ENCODE data around the gene USP54. TPM values are rescaled to one million over a fixed set of nuclear protein-coding genes. Genes with fewer than 3 reads are reported as not detected.

The USP54 gene
- total RNA-seq, 1 experiment from 2014 or later, result 32.8 TPM

DNA sequence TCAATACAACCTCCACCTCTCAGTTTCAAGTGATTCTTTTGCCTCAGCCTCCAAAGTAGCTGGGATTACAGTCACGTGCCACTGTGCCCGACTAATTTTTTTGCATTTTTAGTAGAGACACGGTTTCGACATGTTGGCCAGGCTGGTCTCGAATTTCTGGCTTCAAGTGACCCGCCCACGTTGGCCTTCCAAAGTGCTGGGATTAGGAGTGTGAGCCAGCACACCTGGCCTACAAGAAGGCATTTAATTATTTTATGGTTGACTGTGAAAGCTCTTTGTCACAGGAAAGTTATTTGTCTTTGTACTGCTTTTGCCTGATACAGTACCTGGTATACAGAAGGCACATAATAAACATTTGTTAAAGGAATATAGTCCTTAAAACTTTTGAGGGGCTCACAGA is 37.3 kb upstream of the USP54 start:
- no TSS peak for BruUV-seq (replicated peaks)
- no peaks in the 10 kb centered on the region for H3K27me3 ChIP-seq (ENCODE audit: control insufficient read depth, insufficient read depth, low read length)
- no peak for ATAC-seq
- intact Hi-C loops (cut with micrococcal nuclease; ENCODE audit: unreplicated experiment) (loop anchor here (5.0 kb wide), 1 partner anchor 101 kb away; no protein-coding TSS in a partner anchor), in situ Hi-C loops (cut with HindIII; ENCODE audit: low pct_unique_long_range_greater_than_20kb, low sequenced_read_pairs) (no loop called here)
- POLR2A ChIA-PET, result interaction anchor here (0.6 kb wide), 1 partner anchor 45 kb away, joined by 3 read pairs; no protein-coding TSS in a partner anchor
- H3K27ac ChIP-seq (ENCODE audit: low read length), result no peak overlapping the region
- no peak for DNase-seq (ENCODE audit: low read depth, low spot score)
- TF ChIP-seq SIN3A (IDR thresholded peaks at IDR 0.05; ENCODE audit: borderline replicate concordance, insufficient read depth, low read depth, low read length) (no peak), CTCF (IDR thresholded peaks at IDR 0.05) (no peak), REST (IDR thresholded peaks at IDR 0.05; ENCODE audit: insufficient read depth in 1 of 2, low read depth in 2 of 2, low read length in 1 of 2) (no peak), TCF7L2 (IDR thresholded peaks at IDR 0.05; ENCODE audit: low read depth, low read length) (no peak), POLR2AphosphoS5 (IDR thresholded peaks at IDR 0.05; ENCODE audit: low read depth, low read length) (no peak)
- CTCF ChIA-PET, result no interaction called here
- H3K4me3 ChIP-seq (ENCODE audit: low read depth in 2 of 2, low read length in 2 of 2), result no peak overlapping the region
- no peaks in the 10 kb centered on the region for H3K36me3 ChIP-seq (ENCODE audit: control insufficient read depth, insufficient read depth, low read length)
- H3K4me1 ChIP-seq (ENCODE audit: control insufficient read depth, insufficient read depth, low read length), result peaks cover 8% of the 10 kb centered on the region
- H3K9me3 ChIP-seq (ENCODE audit: control insufficient read depth, insufficient read depth, low read depth, low read length), result no peaks in the 10 kb centered on the region

GRCh38 chr10:73627300-73627699 is 36.2 kb upstream of the USP54 start:
- no peaks in the 10 kb centered on the region for H3K27me3 ChIP-seq (ENCODE audit: control insufficient read depth, insufficient read depth, low read length)
- BruUV-seq (replicated peaks), result no TSS peak
- no peak for DNase-seq (ENCODE audit: low read depth, low spot score)
- in situ Hi-C loops (cut with HindIII; ENCODE audit: low pct_unique_long_range_greater_than_20kb, low sequenced_read_pairs) (no loop called here), intact Hi-C loops (cut with micrococcal nuclease; ENCODE audit: unreplicated experiment) (loop anchor here (5.0 kb wide), 1 partner anchor 100 kb away; no protein-coding TSS in a partner anchor)
- peaks cover 8% of the 10 kb centered on the region for H3K4me1 ChIP-seq (ENCODE audit: control insufficient read depth, insufficient read depth, low read length)
- H3K27ac ChIP-seq (ENCODE audit: low read length), result peak overlapping the region; percentile 99; the same call in 1 of the 2 replicates
- POLR2A ChIA-PET, result interaction anchor here (0.6 to 0.7 kb wide), 2 partner anchors 67 to 216 kb away, joined by 5 to 12 read pairs; no protein-coding TSS in a partner anchor
- H3K9me3 ChIP-seq (ENCODE audit: control insufficient read depth, insufficient read depth, low read depth, low read length), result no peaks in the 10 kb centered on the region
- no peaks in the 10 kb centered on the region for H3K36me3 ChIP-seq (ENCODE audit: control insufficient read depth, insufficient read depth, low read length)
- no peak for TF ChIP-seq TCF7L2 (IDR thresholded peaks at IDR 0.05; ENCODE audit: low read depth, low read length)
- TF ChIP-seq SIN3A (IDR thresholded peaks at IDR 0.05; ENCODE audit: borderline replicate concordance, insufficient read depth, low read depth, low read length), result no peak
- TF ChIP-seq POLR2AphosphoS5 (IDR thresholded peaks at IDR 0.05; ENCODE audit: low read depth, low read length), result no peak; the same call in 1 of the 2 replicates
- no peak for TF ChIP-seq CTCF (IDR thresholded peaks at IDR 0.05)
- TF ChIP-seq REST (IDR thresholded peaks at IDR 0.05; ENCODE audit: insufficient read depth in 1 of 2, low read depth in 2 of 2, low read length in 1 of 2), result no peak
- no peak for ATAC-seq
- CTCF ChIA-PET, result no interaction called here
- no peak overlapping the region for H3K4me3 ChIP-seq (ENCODE audit: low read depth in 2 of 2, low read length in 2 of 2)
